MM.1S (cell line): ENCODE results near the gene PARP12.

ENCODE experiments used
- CTCF ChIP-seq: fragments of 300-600 bp; sonication (generic); IDR thresholded peaks from 2 replicates; pipeline ENCODE4 v1.5.1; 2016; ENCODE audit warnings: antibody characterized with exemption, low read length, mixed read lengths
- EZH2 ChIP-seq: fragments of 300-600 bp; sonication (generic); optimal IDR thresholded peaks from 2 replicates; pipeline ENCODE3; 2017; ENCODE audit warnings: low read depth, mild to moderate bottlenecking, antibody characterized with exemption, low read length, mixed read lengths
- EZH2phosphoT487 ChIP-seq: fragments of 300-600 bp; sonication (generic); IDR thresholded peaks from 2 replicates; pipeline ENCODE4 v1.6.1; 2018; ENCODE audit warnings: antibody characterized with exemption, low read length

- TF ChIP-seq CTCF (no peak), EZH2 (no peak), EZH2phosphoT487 (no peak)
Measured at GRCh38 chr7:140022582-140023211, 40.1 kb downstream of the PARP12 start.
